ENCODE measurements around the gene MEI1. TPM values are rescaled to one million over a fixed set of nuclear protein-coding genes. Genes with fewer than 3 reads are reported as not detected.

MEI1 gene
- polyA plus RNA-seq = under 1 TPM; 0.36 to 0.79 TPM

GRCh38 chr22:41699264-41700107 is at the start of gene MEI1:
MEI1 (plus strand) TSS chr22:41699503; CDS start chr22:41699539, 36 bp downstream.
- Histone ChIP-seq H3K4me1 (ENCODE audit: control insufficient read depth in 2 of 2, insufficient read depth in 2 of 2, low read length in 1 of 2) (peaks cover 2 to 6% of the 10 kb centered on the region in 2 donors), H3K9me3 (ENCODE audit: control insufficient read depth in 2 of 2, insufficient read depth in 1 of 2, low read depth in 1 of 2, low read length in 1 of 2) (peaks cover 0 to 5% of the 10 kb centered on the region in 2 donors), H3K4me3 (ENCODE audit: low read depth in 1 of 2, low read length in 2 of 2) (no peak within 1 kb of the TSS), H3K27ac (ENCODE audit: low read depth in 2 of 2, low read length in 1 of 2) (no peak within 1 kb of the TSS), H3K27me3 (ENCODE audit: control insufficient read depth in 1 of 2, insufficient read depth in 2 of 2, low read length in 2 of 2) (no peaks in the 10 kb centered on the region), H3K36me3 (ENCODE audit: control insufficient read depth in 2 of 2, insufficient read depth in 2 of 2, low read length in 1 of 2) (no peaks in the 10 kb centered on the region)
- WGBS, 2 donors = 44 to 50% methylated on average over 64 to 69 of the region's 69 CpGs

GRCh38 chr22:41650229-41650628 is 49.1 kb upstream of the MEI1 start:
- WGBS, 2 donors = 96 to 97% methylated on average over 1 of the region's 1 CpG
- no peaks in the 10 kb centered on the region for H3K4me1 ChIP-seq (ENCODE audit: control insufficient read depth in 2 of 2, insufficient read depth in 2 of 2, low read length in 1 of 2)
- no peak overlapping the region for H3K27ac ChIP-seq (ENCODE audit: low read depth in 2 of 2, low read length in 1 of 2)
- H3K36me3 ChIP-seq (ENCODE audit: control insufficient read depth in 2 of 2, insufficient read depth in 2 of 2, low read length in 1 of 2) = peaks cover 20 to 27% of the 10 kb centered on the region in 2 donors
- no peak overlapping the region for H3K4me3 ChIP-seq (ENCODE audit: low read depth in 1 of 2, low read length in 2 of 2)
- H3K27me3 ChIP-seq (ENCODE audit: control insufficient read depth in 1 of 2, insufficient read depth in 2 of 2, low read length in 2 of 2) = no peaks in the 10 kb centered on the region
- no peaks in the 10 kb centered on the region for H3K9me3 ChIP-seq (ENCODE audit: control insufficient read depth in 2 of 2, insufficient read depth in 1 of 2, low read depth in 1 of 2, low read length in 1 of 2)

DNA sequence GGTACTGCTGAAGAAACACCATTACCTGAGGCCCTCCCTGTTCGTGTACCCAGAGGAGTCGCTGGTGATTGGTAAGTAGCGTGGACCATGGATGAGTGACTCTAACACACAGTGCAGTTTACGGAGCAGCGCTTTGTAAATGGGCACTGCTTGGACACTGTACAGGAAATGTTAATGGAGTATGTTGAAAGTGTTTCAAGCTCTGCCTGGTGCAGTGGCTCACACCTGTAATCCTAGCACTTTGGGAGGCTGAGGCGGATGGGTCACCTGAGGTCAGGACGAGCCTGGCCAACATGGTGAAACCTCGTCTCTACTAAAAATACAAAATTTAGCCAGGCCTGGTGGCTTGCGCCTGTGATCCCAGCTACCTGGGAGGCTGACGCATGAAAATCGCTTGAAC is 48.5 kb upstream of the MEI1 start:
- Histone ChIP-seq H3K9me3 (ENCODE audit: control insufficient read depth in 2 of 2, insufficient read depth in 1 of 2, low read depth in 1 of 2, low read length in 1 of 2) (no peaks in the 10 kb centered on the region), H3K27ac (ENCODE audit: low read depth in 2 of 2, low read length in 1 of 2) (no peak overlapping the region), H3K27me3 (ENCODE audit: control insufficient read depth in 1 of 2, insufficient read depth in 2 of 2, low read length in 2 of 2) (no peaks in the 10 kb centered on the region), H3K4me1 (ENCODE audit: control insufficient read depth in 2 of 2, insufficient read depth in 2 of 2, low read length in 1 of 2) (no peaks in the 10 kb centered on the region), H3K36me3 (ENCODE audit: control insufficient read depth in 2 of 2, insufficient read depth in 2 of 2, low read length in 1 of 2) (peaks cover 20 to 28% of the 10 kb centered on the region in 2 donors), H3K4me3 (ENCODE audit: low read depth in 1 of 2, low read length in 2 of 2) (no peak overlapping the region)
- 94 to 95% methylated on average over 11 of the region's 11 CpGs for WGBS, 2 donors

- no peak overlapping the region for H3K4me3 ChIP-seq (ENCODE audit: low read depth in 1 of 2, low read length in 2 of 2)
- H3K27ac ChIP-seq (ENCODE audit: low read depth in 2 of 2, low read length in 1 of 2) = no peak overlapping the region
- WGBS, 2 donors = 91 to 92% methylated on average over 3 of the region's 3 CpGs
- no peaks in the 10 kb centered on the region for H3K9me3 ChIP-seq (ENCODE audit: control insufficient read depth in 2 of 2, insufficient read depth in 1 of 2, low read depth in 1 of 2, low read length in 1 of 2)
- no peaks in the 10 kb centered on the region for H3K4me1 ChIP-seq (ENCODE audit: control insufficient read depth in 2 of 2, insufficient read depth in 2 of 2, low read length in 1 of 2)
- H3K36me3 ChIP-seq (ENCODE audit: control insufficient read depth in 2 of 2, insufficient read depth in 2 of 2, low read length in 1 of 2) = peaks cover 28 to 35% of the 10 kb centered on the region in 2 donors
- H3K27me3 ChIP-seq (ENCODE audit: control insufficient read depth in 1 of 2, insufficient read depth in 2 of 2, low read length in 2 of 2) = no peaks in the 10 kb centered on the region
Measured at GRCh38 chr22:41654322-41654721, 45.0 kb upstream of the MEI1 start.

GRCh38 chr22:41656556-41656955 is 42.7 kb upstream of the MEI1 start:
- no peaks in the 10 kb centered on the region for H3K9me3 ChIP-seq (ENCODE audit: control insufficient read depth in 2 of 2, insufficient read depth in 1 of 2, low read depth in 1 of 2, low read length in 1 of 2)
- H3K4me3 ChIP-seq (ENCODE audit: low read depth in 1 of 2, low read length in 2 of 2) = no peak overlapping the region
- H3K27ac ChIP-seq (ENCODE audit: low read depth in 2 of 2, low read length in 1 of 2) = no peak overlapping the region
- no peaks in the 10 kb centered on the region for H3K27me3 ChIP-seq (ENCODE audit: control insufficient read depth in 1 of 2, insufficient read depth in 2 of 2, low read length in 2 of 2)
- no peaks in the 10 kb centered on the region for H3K4me1 ChIP-seq (ENCODE audit: control insufficient read depth in 2 of 2, insufficient read depth in 2 of 2, low read length in 1 of 2)
- WGBS, 2 donors = 74 to 75% methylated on average over 5 of the region's 5 CpGs
- peaks cover 24 to 43% of the 10 kb centered on the region in 2 donors for H3K36me3 ChIP-seq (ENCODE audit: control insufficient read depth in 2 of 2, insufficient read depth in 2 of 2, low read length in 1 of 2)

DNA sequence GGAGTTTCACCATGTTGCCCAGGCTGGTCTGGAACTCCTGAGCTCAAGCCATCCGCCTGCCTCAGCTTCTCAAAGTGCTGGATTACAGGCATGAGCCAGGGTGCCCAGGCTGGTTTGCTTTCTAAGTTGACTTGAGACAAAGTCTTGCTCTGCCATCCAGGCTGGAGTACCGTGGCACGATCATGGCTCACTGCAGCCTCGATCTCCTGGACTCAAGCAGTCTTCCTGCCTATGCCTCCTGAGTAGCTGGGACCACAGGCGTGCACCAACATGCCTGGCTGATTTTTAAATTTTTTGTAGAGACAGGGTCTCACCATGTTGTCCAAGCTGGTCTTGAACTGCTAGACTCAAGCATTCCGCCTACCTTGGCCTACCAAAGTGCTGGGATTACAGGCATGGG is 41.6 kb upstream of the MEI1 start:
- Histone ChIP-seq H3K36me3 (ENCODE audit: control insufficient read depth in 2 of 2, insufficient read depth in 2 of 2, low read length in 1 of 2) (peaks cover 24 to 37% of the 10 kb centered on the region in 2 donors), H3K9me3 (ENCODE audit: control insufficient read depth in 2 of 2, insufficient read depth in 1 of 2, low read depth in 1 of 2, low read length in 1 of 2) (no peaks in the 10 kb centered on the region), H3K27ac (ENCODE audit: low read depth in 2 of 2, low read length in 1 of 2) (no peak overlapping the region), H3K4me3 (ENCODE audit: low read depth in 1 of 2, low read length in 2 of 2) (no peak overlapping the region), H3K27me3 (ENCODE audit: control insufficient read depth in 1 of 2, insufficient read depth in 2 of 2, low read length in 2 of 2) (no peaks in the 10 kb centered on the region), H3K4me1 (ENCODE audit: control insufficient read depth in 2 of 2, insufficient read depth in 2 of 2, low read length in 1 of 2) (no peaks in the 10 kb centered on the region)
- 96 to 98% methylated on average over 6 of the region's 6 CpGs for WGBS, 2 donors

DNA sequence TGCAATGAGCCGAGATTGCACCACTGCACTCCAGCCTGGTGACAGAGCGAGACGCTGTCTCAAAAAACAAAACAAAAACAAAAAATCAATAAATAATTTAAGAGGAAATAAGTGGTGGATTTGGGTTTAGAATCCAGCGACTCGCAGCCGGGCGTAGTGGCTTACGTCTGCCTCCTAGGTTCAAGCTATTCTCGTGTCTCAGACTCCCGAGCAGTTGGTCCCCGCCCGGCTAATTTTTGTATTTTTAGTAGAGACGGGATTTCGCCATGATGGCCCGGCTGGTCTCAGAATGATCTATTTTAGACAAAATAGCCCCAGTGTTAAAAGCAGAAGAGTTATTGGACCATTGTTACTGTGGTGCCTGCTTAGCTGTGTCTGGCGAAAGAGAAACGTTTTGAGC is 40.4 kb upstream of the MEI1 start:
- H3K36me3 ChIP-seq (ENCODE audit: control insufficient read depth in 2 of 2, insufficient read depth in 2 of 2, low read length in 1 of 2) = peaks cover 21 to 40% of the 10 kb centered on the region in 2 donors
- H3K27me3 ChIP-seq (ENCODE audit: control insufficient read depth in 1 of 2, insufficient read depth in 2 of 2, low read length in 2 of 2) = no peaks in the 10 kb centered on the region
- no peak overlapping the region for H3K4me3 ChIP-seq (ENCODE audit: low read depth in 1 of 2, low read length in 2 of 2)
- 95 to 96% methylated on average over 17 of the region's 17 CpGs for WGBS, 2 donors
- H3K9me3 ChIP-seq (ENCODE audit: control insufficient read depth in 2 of 2, insufficient read depth in 1 of 2, low read depth in 1 of 2, low read length in 1 of 2) = no peaks in the 10 kb centered on the region
- no peaks in the 10 kb centered on the region for H3K4me1 ChIP-seq (ENCODE audit: control insufficient read depth in 2 of 2, insufficient read depth in 2 of 2, low read length in 1 of 2)
- no peak overlapping the region for H3K27ac ChIP-seq (ENCODE audit: low read depth in 2 of 2, low read length in 1 of 2)

- Histone ChIP-seq H3K4me3 (ENCODE audit: low read depth in 1 of 2, low read length in 2 of 2) (no peak overlapping the region), H3K4me1 (ENCODE audit: control insufficient read depth in 2 of 2, insufficient read depth in 2 of 2, low read length in 1 of 2) (no peaks in the 10 kb centered on the region), H3K9me3 (ENCODE audit: control insufficient read depth in 2 of 2, insufficient read depth in 1 of 2, low read depth in 1 of 2, low read length in 1 of 2) (no peaks in the 10 kb centered on the region), H3K27me3 (ENCODE audit: control insufficient read depth in 1 of 2, insufficient read depth in 2 of 2, low read length in 2 of 2) (no peaks in the 10 kb centered on the region), H3K27ac (ENCODE audit: low read depth in 2 of 2, low read length in 1 of 2) (no peak overlapping the region), H3K36me3 (ENCODE audit: control insufficient read depth in 2 of 2, insufficient read depth in 2 of 2, low read length in 1 of 2) (peaks cover 15 to 34% of the 10 kb centered on the region in 2 donors)
- WGBS, 2 donors = 89 to 94% methylated on average over 1 of the region's 1 CpG
Measured at GRCh38 chr22:41659941-41660340, 39.4 kb upstream of the MEI1 start.

GRCh38 chr22:41660416-41660815 is 38.9 kb upstream of the MEI1 start:
- no peaks in the 10 kb centered on the region for H3K4me1 ChIP-seq (ENCODE audit: control insufficient read depth in 2 of 2, insufficient read depth in 2 of 2, low read length in 1 of 2)
- 86 to 88% methylated on average over 3 of the region's 3 CpGs for WGBS, 2 donors
- H3K27me3 ChIP-seq (ENCODE audit: control insufficient read depth in 1 of 2, insufficient read depth in 2 of 2, low read length in 2 of 2) = no peaks in the 10 kb centered on the region
- peak overlapping the region in 1 of 2 donors; percentile 9 for H3K27ac ChIP-seq (ENCODE audit: low read depth in 2 of 2, low read length in 1 of 2)
- H3K9me3 ChIP-seq (ENCODE audit: control insufficient read depth in 2 of 2, insufficient read depth in 1 of 2, low read depth in 1 of 2, low read length in 1 of 2) = no peaks in the 10 kb centered on the region
- no peak overlapping the region for H3K4me3 ChIP-seq (ENCODE audit: low read depth in 1 of 2, low read length in 2 of 2)
- peaks cover 15 to 34% of the 10 kb centered on the region in 2 donors for H3K36me3 ChIP-seq (ENCODE audit: control insufficient read depth in 2 of 2, insufficient read depth in 2 of 2, low read length in 1 of 2)

DNA sequence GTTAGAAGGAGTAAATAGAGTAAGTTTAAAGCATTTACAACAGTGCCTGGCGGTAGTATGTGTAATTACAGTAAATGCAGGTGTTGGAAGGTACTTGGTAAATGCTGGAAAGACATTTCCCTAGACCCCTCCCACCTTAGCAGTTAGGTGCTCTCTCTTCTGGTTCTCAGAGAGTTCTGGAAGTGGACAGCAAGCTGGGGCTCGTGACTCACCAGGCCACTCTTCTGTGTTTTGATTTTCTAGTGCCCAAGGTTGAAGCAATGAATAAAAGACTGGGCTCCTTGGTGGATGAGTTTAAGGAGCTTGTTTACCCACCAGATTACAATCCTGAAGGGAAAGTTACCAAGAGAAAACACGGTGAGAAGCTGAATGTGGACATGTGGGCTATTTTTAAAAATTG is 38.2 kb upstream of the MEI1 start:
- Histone ChIP-seq H3K27ac (ENCODE audit: low read depth in 2 of 2, low read length in 1 of 2) (no peak overlapping the region), H3K36me3 (ENCODE audit: control insufficient read depth in 2 of 2, insufficient read depth in 2 of 2, low read length in 1 of 2) (peaks cover 15 to 31% of the 10 kb centered on the region in 2 donors)

More for the DNA sequence above, 38.2 kb upstream of the MEI1 start:
- Histone ChIP-seq H3K4me3 (ENCODE audit: low read depth in 1 of 2, low read length in 2 of 2) (no peak overlapping the region), H3K27me3 (ENCODE audit: control insufficient read depth in 1 of 2, insufficient read depth in 2 of 2, low read length in 2 of 2) (no peaks in the 10 kb centered on the region), H3K4me1 (ENCODE audit: control insufficient read depth in 2 of 2, insufficient read depth in 2 of 2, low read length in 1 of 2) (no peaks in the 10 kb centered on the region), H3K9me3 (ENCODE audit: control insufficient read depth in 2 of 2, insufficient read depth in 1 of 2, low read depth in 1 of 2, low read length in 1 of 2) (no peaks in the 10 kb centered on the region)
- 89 to 91% methylated on average over 3 of the region's 3 CpGs for WGBS, 2 donors

All from esophagus (tissue), 2 donors.